Panc1 (cell line): Measurements from ENCODE around the gene COL5A1. TPM values are rescaled to one million over a fixed set of nuclear protein-coding genes. Genes with fewer than 3 reads are reported as not detected.

Source experiments
- ATAC-seq: fragments of 200-7000 bp; cut with Tn5 transposase; 2 replicates; pipeline ENCODE4 v1.9.1; 2020; ENCODE audit warnings: mild to moderate bottlenecking, moderate library complexity
- BruUV-seq: library from RNA; stranded (reverse); fragments of 400-500 nt; replicated peaks from 2 replicates; lab custom pipeline; 2021; lab: Mats Ljungman, UMichigan
- CTCF ChIA-PET: fragments of 300-600 bp; sonication (Branson Sonifier 250); formaldehyde crosslinking; loops from one replicate; lab custom pipeline; 2022; ENCODE audit warnings: antibody characterized with exemption; lab: Charles Lee
- POLR2A ChIA-PET: fragments of 300-600 bp; sonication (Branson Sonifier 250); formaldehyde crosslinking; loops from one replicate; lab custom pipeline; 2022; ENCODE audit warnings: antibody characterized with exemption; lab: Charles Lee
- DNase-seq: peaks from one replicate; pipeline ENCODE4 v3.0.0-alpha.2; 2010; ENCODE audit warnings: low read depth, low spot score
- H3K27ac ChIP-seq: 2 replicates; pipeline ENCODE4 v1.5.1; 2011; ENCODE audit warnings: mild to moderate bottlenecking, low read length, inconsistent platforms
- H3K27me3 ChIP-seq: fragments of 200-500 bp; sonication (Bioruptor generic); 2 replicates; pipeline ENCODE4 v1.6.0; 2014; ENCODE audit warnings: low read length, inconsistent platforms; ENCODE audit not compliant: control insufficient read depth, insufficient read depth
- H3K36me3 ChIP-seq: fragments of 200-500 bp; sonication (Bioruptor generic); 2 replicates; pipeline ENCODE4 v1.5.1; 2014; ENCODE audit warnings: inconsistent platforms, mild to moderate bottlenecking, low read length, moderate library complexity; ENCODE audit not compliant: control insufficient read depth, insufficient read depth
- H3K4me1 ChIP-seq: 2 replicates; pipeline ENCODE4 v1.5.1; 2011; ENCODE audit warnings: inconsistent platforms, mild to moderate bottlenecking, low read length, moderate library complexity; ENCODE audit not compliant: control insufficient read depth, insufficient read depth
- H3K4me3 ChIP-seq, 2 experiments: 2 replicates each; pipeline ENCODE4 v1.5.1; 2011 to 2012; ENCODE audit warnings: low read depth in 2 of 2, low read length in 2 of 2, mild to moderate bottlenecking in 2 of 2, inconsistent platforms in 1 of 2, moderate library complexity in 1 of 2
- H3K9me3 ChIP-seq: fragments of 200-500 bp; sonication (Bioruptor generic); 2 replicates; pipeline ENCODE4 v1.5.1; 2014; ENCODE audit warnings: low read depth, mild to moderate bottlenecking, inconsistent platforms, low read length, moderate library complexity; ENCODE audit not compliant: control insufficient read depth, insufficient read depth
- POLR2AphosphoS5 ChIP-seq: IDR thresholded peaks from 2 replicates; pipeline ENCODE4 v1.6.1; 2012; ENCODE audit warnings: mild to moderate bottlenecking, low read depth, low read length, moderate library complexity
- SIN3A ChIP-seq: IDR thresholded peaks from 2 replicates; pipeline ENCODE4 v1.6.1; 2012; ENCODE audit warnings: low read depth, mild to moderate bottlenecking, low read length, moderate library complexity, borderline replicate concordance; ENCODE audit not compliant: insufficient read depth
- TCF7L2 ChIP-seq: IDR thresholded peaks from 2 replicates; pipeline ENCODE4 v1.6.1; 2011; ENCODE audit warnings: mild to moderate bottlenecking, low read depth, low read length, inconsistent platforms
- in situ Hi-C: cut with HindIII; loops from 2 replicates; pipeline ENCODE4 v1.10.0; 2016; ENCODE audit warnings: low sequenced_read_pairs, low pct_unique_long_range_greater_than_20kb
- intact Hi-C: fragments of 100-400 bp; cut with micrococcal nuclease; formaldehyde crosslinking; loops from one replicate; pipeline ENCODE4 v1.10.0; 2022; ENCODE audit not compliant: unreplicated experiment
- total RNA-seq: library from RNA; stranded (reverse); gene quantifications from one replicate; pipeline ENCODE4 v1.2.1, GENCODE V29; 2021; ENCODE audit not compliant: unreplicated experiment
- TF ChIP-seq, protein P1 (sequence below), 2 experiments: IDR thresholded peaks; 2 replicates each; pipeline ENCODE4 v1.6.1; 2011 to 2012; ENCODE audit warnings: low read depth in 2 of 2, control low read depth in 1 of 2, low read length in 1 of 2, mild to moderate bottlenecking in 1 of 2, moderate library complexity in 1 of 2; ENCODE audit not compliant: insufficient read depth in 1 of 2
- TF ChIP-seq, protein P2 (sequence below): fragments of 450-650 bp; IDR thresholded peaks from 2 replicates; pipeline ENCODE4 v1.5.1; 2017; ENCODE audit warnings: mild to moderate bottlenecking

Gene COL5A1
- total RNA-seq, 1 experiment from 2014 or later, result 5.7 TPM

DNA sequence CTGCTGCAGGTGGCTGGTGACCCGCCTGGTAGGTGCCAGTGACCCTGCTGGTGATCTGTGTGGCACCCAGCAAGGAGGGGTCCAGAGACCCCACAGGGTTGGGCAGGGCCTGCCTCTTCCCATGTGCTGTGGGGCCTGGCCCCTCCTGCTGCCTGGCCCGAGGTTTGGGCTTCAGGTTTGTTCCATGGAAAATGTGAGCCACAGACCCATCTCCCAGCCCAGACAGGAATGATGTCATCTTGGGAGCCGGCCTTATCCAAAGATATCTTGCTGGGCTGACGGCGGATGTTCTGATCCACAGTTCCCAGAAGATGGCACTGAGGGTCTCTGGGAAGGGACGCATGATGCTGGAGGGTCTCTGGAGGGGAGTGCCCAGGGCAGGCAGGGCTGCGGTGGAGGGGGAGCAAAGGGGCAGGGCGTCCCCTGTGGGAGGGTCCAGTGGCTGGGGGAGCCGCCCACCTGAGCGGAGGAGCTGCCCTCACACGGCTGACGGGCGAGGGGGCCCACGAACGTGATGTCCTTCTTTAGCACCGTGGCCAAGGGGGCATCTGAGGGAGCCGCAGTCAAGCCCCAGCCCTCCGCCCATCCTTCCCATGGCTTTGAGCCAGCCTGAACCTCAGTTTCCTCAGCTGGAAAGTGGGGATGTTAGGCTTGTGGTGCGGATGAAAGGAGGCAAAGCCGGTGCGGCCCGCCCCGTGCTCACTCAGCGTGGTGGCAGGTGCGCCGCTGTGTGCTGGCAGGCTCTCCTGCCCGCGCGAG is 68.1 kb downstream of the COL5A1 start:
- ATAC-seq (no peak), DNase-seq (no peak)
- Histone ChIP-seq H3K27me3 (no peaks in the 10 kb centered on the region), H3K36me3 (no peaks in the 10 kb centered on the region), H3K4me3 (no peak overlapping the region), H3K9me3 (no peaks in the 10 kb centered on the region), H3K4me1 (peaks cover 4% of the 10 kb centered on the region; the same call in 1 of the 2 replicates), H3K27ac (no peak overlapping the region)
- BruUV-seq, result no TSS peak
- intact Hi-C loops (no loop called here), in situ Hi-C loops (no loop called here)
- ChIA-PET CTCF (no interaction called here), POLR2A (no interaction called here)
- TF ChIP-seq, protein P1, sequence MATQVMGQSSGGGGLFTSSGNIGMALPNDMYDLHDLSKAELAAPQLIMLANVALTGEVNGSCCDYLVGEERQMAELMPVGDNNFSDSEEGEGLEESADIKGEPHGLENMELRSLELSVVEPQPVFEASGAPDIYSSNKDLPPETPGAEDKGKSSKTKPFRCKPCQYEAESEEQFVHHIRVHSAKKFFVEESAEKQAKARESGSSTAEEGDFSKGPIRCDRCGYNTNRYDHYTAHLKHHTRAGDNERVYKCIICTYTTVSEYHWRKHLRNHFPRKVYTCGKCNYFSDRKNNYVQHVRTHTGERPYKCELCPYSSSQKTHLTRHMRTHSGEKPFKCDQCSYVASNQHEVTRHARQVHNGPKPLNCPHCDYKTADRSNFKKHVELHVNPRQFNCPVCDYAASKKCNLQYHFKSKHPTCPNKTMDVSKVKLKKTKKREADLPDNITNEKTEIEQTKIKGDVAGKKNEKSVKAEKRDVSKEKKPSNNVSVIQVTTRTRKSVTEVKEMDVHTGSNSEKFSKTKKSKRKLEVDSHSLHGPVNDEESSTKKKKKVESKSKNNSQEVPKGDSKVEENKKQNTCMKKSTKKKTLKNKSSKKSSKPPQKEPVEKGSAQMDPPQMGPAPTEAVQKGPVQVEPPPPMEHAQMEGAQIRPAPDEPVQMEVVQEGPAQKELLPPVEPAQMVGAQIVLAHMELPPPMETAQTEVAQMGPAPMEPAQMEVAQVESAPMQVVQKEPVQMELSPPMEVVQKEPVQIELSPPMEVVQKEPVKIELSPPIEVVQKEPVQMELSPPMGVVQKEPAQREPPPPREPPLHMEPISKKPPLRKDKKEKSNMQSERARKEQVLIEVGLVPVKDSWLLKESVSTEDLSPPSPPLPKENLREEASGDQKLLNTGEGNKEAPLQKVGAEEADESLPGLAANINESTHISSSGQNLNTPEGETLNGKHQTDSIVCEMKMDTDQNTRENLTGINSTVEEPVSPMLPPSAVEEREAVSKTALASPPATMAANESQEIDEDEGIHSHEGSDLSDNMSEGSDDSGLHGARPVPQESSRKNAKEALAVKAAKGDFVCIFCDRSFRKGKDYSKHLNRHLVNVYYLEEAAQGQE (IDR thresholded peaks at IDR 0.05; ENCODE audit: insufficient read depth in 1 of 2, low read depth in 2 of 2, low read length in 1 of 2), result no peak
- no peak for TF ChIP-seq TCF7L2
- TF ChIP-seq, protein P2, sequence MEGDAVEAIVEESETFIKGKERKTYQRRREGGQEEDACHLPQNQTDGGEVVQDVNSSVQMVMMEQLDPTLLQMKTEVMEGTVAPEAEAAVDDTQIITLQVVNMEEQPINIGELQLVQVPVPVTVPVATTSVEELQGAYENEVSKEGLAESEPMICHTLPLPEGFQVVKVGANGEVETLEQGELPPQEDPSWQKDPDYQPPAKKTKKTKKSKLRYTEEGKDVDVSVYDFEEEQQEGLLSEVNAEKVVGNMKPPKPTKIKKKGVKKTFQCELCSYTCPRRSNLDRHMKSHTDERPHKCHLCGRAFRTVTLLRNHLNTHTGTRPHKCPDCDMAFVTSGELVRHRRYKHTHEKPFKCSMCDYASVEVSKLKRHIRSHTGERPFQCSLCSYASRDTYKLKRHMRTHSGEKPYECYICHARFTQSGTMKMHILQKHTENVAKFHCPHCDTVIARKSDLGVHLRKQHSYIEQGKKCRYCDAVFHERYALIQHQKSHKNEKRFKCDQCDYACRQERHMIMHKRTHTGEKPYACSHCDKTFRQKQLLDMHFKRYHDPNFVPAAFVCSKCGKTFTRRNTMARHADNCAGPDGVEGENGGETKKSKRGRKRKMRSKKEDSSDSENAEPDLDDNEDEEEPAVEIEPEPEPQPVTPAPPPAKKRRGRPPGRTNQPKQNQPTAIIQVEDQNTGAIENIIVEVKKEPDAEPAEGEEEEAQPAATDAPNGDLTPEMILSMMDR, result no peak
- no peak for TF ChIP-seq POLR2AphosphoS5
- no peak for TF ChIP-seq SIN3A

DNA sequence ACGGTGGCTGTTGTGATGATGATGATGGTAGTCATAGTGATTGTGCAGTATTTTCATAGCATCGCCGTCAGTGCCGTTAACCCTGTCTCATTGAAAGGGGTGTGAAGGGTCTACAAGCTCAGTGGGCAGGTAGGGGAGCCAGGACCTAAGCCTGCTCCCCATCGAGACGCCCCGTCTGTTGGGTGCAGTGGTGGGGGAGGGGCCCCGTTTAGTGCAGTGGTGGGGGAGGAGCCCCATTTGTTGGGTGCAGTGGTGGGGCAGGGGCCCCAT is 68.6 kb downstream of the COL5A1 start:
- no peak overlapping the region for H3K27ac ChIP-seq

More for the DNA sequence above, 68.6 kb downstream of the COL5A1 start:
- in situ Hi-C loops, result no loop called here
- ChIA-PET POLR2A (no interaction called here), CTCF (no interaction called here)
- Histone ChIP-seq H3K4me3 (no peak overlapping the region), H3K27me3 (no peaks in the 10 kb centered on the region), H3K9me3 (no peaks in the 10 kb centered on the region), H3K4me1 (peaks cover 4% of the 10 kb centered on the region; the same call in 1 of the 2 replicates), H3K36me3 (no peaks in the 10 kb centered on the region)
- TF ChIP-seq, protein P2, result no peak
- TF ChIP-seq, protein P1 (IDR thresholded peaks at IDR 0.05; ENCODE audit: insufficient read depth in 1 of 2, low read depth in 2 of 2, low read length in 1 of 2), result no peak
- TF ChIP-seq TCF7L2 (no peak), SIN3A (no peak), POLR2AphosphoS5 (no peak)
- BruUV-seq, result no TSS peak
- DNase-seq (no peak), ATAC-seq (no peak)
- intact Hi-C loops, result no loop called here
